GM12878 (cell line): ENCODE data around the gene NEK5. TPM values are rescaled to one million over a fixed set of nuclear protein-coding genes. Genes with fewer than 3 reads are reported as not detected.

Source experiments
- ATAC-seq: fragments of 200-7000 bp; cut with Tn5 transposase; 3 replicates; pipeline ENCODE4 v1.9.1; 2020; ENCODE audit warnings: mild to moderate bottlenecking, moderate library complexity
- BruUV-seq: library from RNA; stranded (reverse); fragments of 400-500 nt; replicated peaks from 2 replicates; lab custom pipeline; 2021; lab: Mats Ljungman, UMichigan
- CTCF ChIA-PET: fragments of 300-600 bp; sonication (Branson Sonifier 250); formaldehyde crosslinking; extraction: SDS; loops from one replicate; lab custom pipeline; 2021; ENCODE audit warnings: inconsistent platforms; lab: Yijun Ruan, JAX
- POLR2A ChIA-PET: fragments of 350-600 bp; formaldehyde crosslinking; extraction: SDS; loops from one replicate; lab custom pipeline; 2021; ENCODE audit warnings: inconsistent platforms; lab: Charles Lee
- RAD21 ChIA-PET: fragments of 300-600 bp; sonication (Branson Sonifier 250); formaldehyde crosslinking; loops from one replicate; lab custom pipeline; 2023; ENCODE audit warnings: antibody characterized with exemption; ENCODE audit not compliant: unreplicated experiment; lab: Charles Lee
- SMC1A ChIA-PET: fragments of 300-600 bp; sonication (Branson Sonifier 250); formaldehyde crosslinking; loops from one replicate; lab custom pipeline; 2023; ENCODE audit not compliant: unreplicated experiment, uncharacterized antibody; lab: Charles Lee
- DNase-seq: peaks from one replicate; pipeline ENCODE4 v3.0.0-alpha.2; 2011; ENCODE audit warnings: low read depth, low spot score
- FAIRE-seq: peaks from 3 replicates; lab custom pipeline; 2011; peaks lifted over from hg19 to GRCh38; lab: Jason Lieb, UNC
- H2AFZ ChIP-seq: 2 replicates; pipeline ENCODE4 v1.6.0; 2011; ENCODE audit warnings: low read depth, low read length, control low read depth; ENCODE audit not compliant: control insufficient read depth
- H3K27ac ChIP-seq: 2 replicates; pipeline ENCODE4 v1.5.1; 2011; ENCODE audit warnings: control low read depth; ENCODE audit not compliant: control insufficient read depth, insufficient read depth
- H3K27me3 ChIP-seq, 2 experiments: replicated peaks in 1 of 2; 2 replicates each; pipeline versions ENCODE4 v1.6.0 to v1.6.1; 2011; ENCODE audit warnings: low read length in 1 of 2; ENCODE audit not compliant: control insufficient read depth in 2 of 2, insufficient read depth in 2 of 2
- H3K36me3 ChIP-seq, 2 experiments: 2 replicates each; pipeline ENCODE4 v1.5.1; 2011; ENCODE audit warnings: low read length in 1 of 2; ENCODE audit not compliant: control insufficient read depth in 2 of 2, insufficient read depth in 2 of 2
- H3K4me1 ChIP-seq: 2 replicates; pipeline ENCODE4 v1.6.1; 2011; ENCODE audit warnings: mild to moderate bottlenecking, low read length, moderate library complexity, mixed read lengths; ENCODE audit not compliant: control insufficient read depth, insufficient read depth
- H3K4me2 ChIP-seq: 2 replicates; pipeline ENCODE4 v1.6.0; 2011; ENCODE audit warnings: control low read depth; ENCODE audit not compliant: control insufficient read depth, insufficient read depth
- H3K4me3 ChIP-seq: fragments of 200-600 bp; sonication (generic); 2 replicates; pipeline ENCODE4 v1.5.1; 2016
- H3K79me2 ChIP-seq: 2 replicates; pipeline ENCODE4 v1.6.0; 2011; ENCODE audit warnings: low read length; ENCODE audit not compliant: control insufficient read depth, insufficient read depth
- H3K9ac ChIP-seq: 2 replicates; pipeline ENCODE4 v1.8.0; 2011; ENCODE audit warnings: low read length, control low read depth, mixed read lengths; ENCODE audit not compliant: control insufficient read depth, insufficient read depth
- H3K9me3 ChIP-seq: replicated peaks from 3 replicates; pipeline ENCODE4 v1.5.1; 2011; ENCODE audit warnings: mild to moderate bottlenecking, low read length; ENCODE audit not compliant: control insufficient read depth, insufficient read depth
- H4K20me1 ChIP-seq: 2 replicates; pipeline ENCODE4 v1.6.0; 2011; ENCODE audit not compliant: control insufficient read depth, insufficient read depth
- ASH2L ChIP-seq: fragments of 300-600, 200-600 bp; sonication (generic); IDR thresholded peaks from 2 replicates; pipeline ENCODE4 v1.6.1; 2017; ENCODE audit warnings: low read depth, mild to moderate bottlenecking, borderline replicate concordance
- CBX5 ChIP-seq: sonication (generic); IDR thresholded peaks from 2 replicates; pipeline ENCODE4 v1.6.1; 2016; ENCODE audit warnings: low read depth, moderate library complexity, mild to moderate bottlenecking, inconsistent platforms
- CHD2 ChIP-seq: IDR thresholded peaks from 2 replicates; pipeline ENCODE4 v1.6.1; 2011; ENCODE audit warnings: low read depth, low read length, improper control_type of control experiment, borderline replicate concordance
- FOXK2 ChIP-seq: fragments of 450-650 bp; IDR thresholded peaks from 2 replicates; pipeline ENCODE4 v1.6.1; 2017; ENCODE audit warnings: mild to moderate bottlenecking, moderate library complexity
- IRF4 ChIP-seq: IDR thresholded peaks from 2 replicates; pipeline ENCODE4 v1.6.1; 2011; ENCODE audit warnings: low read depth, low read length
- KLF5 ChIP-seq: fragments of 450-650 bp; IDR thresholded peaks from 2 replicates; pipeline ENCODE4 v1.6.1; 2014; ENCODE audit warnings: mild to moderate bottlenecking; ENCODE audit not compliant: partially characterized antibody
- MEF2B ChIP-seq: fragments of 450-650 bp; IDR thresholded peaks from 2 replicates; pipeline ENCODE4 v1.6.1; 2018; ENCODE audit warnings: mild to moderate bottlenecking, moderate library complexity; ENCODE audit not compliant: partially characterized antibody, poor library complexity, severe bottlenecking
- MTA3 ChIP-seq: IDR thresholded peaks from 2 replicates; pipeline ENCODE4 v1.6.1; 2012; ENCODE audit warnings: low read length, inconsistent platforms, borderline replicate concordance
- NFXL1 ChIP-seq: fragments of 450-650 bp; IDR thresholded peaks from 2 replicates; pipeline ENCODE4 v1.6.1; 2017; ENCODE audit warnings: antibody characterized with exemption, mild to moderate bottlenecking, borderline replicate concordance
- SMAD5 ChIP-seq: IDR thresholded peaks from 2 replicates; pipeline ENCODE4 v1.6.1; 2016; ENCODE audit warnings: antibody characterized with exemption, low read depth
- TCF7 ChIP-seq: IDR thresholded peaks from 2 replicates; pipeline ENCODE4 v1.6.1; 2014; ENCODE audit warnings: antibody characterized with exemption, borderline replicate concordance
- WGBS: methylation state at CpG from one replicate; pipeline ENCODE4 v1.1.6; 2016; ENCODE audit warnings: low lambda C conversion rate; ENCODE audit not compliant: insufficient replicate concordance, insufficient coverage; ENCODE audit errors: missing lambda C conversion rate; 5-methylcytosine and 5-hydroxymethylcytosine counted together
- in situ Hi-C: fragments of 300-500 bp; cut with MboI; formaldehyde crosslinking; loops from 9 replicates; pipeline ENCODE4 v1.14.3; 2018; ENCODE audit warnings: mixed read lengths
- intact Hi-C: fragments of 100-400 bp; cut with micrococcal nuclease; formaldehyde crosslinking; loops from one replicate; pipeline ENCODE4 v1.14.2; 2022; ENCODE audit not compliant: unreplicated experiment
- polyA plus RNA-seq, 11 experiments: library from polyadenylated mRNA; depleted of rRNA in 4 of 11; unstranded in 6 of 11; stranded (reverse) in 5 of 11; fragments of >200 nt; fragmentation: Nextera tagmentation in 4 of 11; fragmentation: Illumina TruSeq in 1 of 11; extraction: Ambion mirVana in 4 of 11; extraction: Trizol in 1 of 11; gene quantifications; 1 replicate in 1 of 11; 2 replicates in 10 of 11; pipeline versions ENCODE4 v1.2.1 to v1.2.3, GENCODE V29; 2011 to 2016; ENCODE audit warnings: inconsistent platforms in 2 of 11, missing spikeins in 2 of 11, low read depth in 1 of 11
- total RNA-seq, 4 experiments: library from RNA; depleted of rRNA in 3 of 4; stranded (reverse); fragments of >200 nt in 3 of 4; fragmentation: Illumina TruSeq in 1 of 4; extraction: Trizol in 1 of 4; gene quantifications; 2 replicates each; pipeline versions ENCODE4 v1.2.1 to v1.2.3, GENCODE V29; 2013 to 2021
- TF ChIP-seq, protein P1 (sequence below): IDR thresholded peaks from 2 replicates; pipeline ENCODE4 v1.6.1; 2012; ENCODE audit warnings: improper control_type of control experiment, low read depth, low read length; ENCODE audit not compliant: insufficient replicate concordance

Gene NEK5
- total and polyA plus RNA-seq, 10 of the 15 experiments (the other 5 are each of a cell fraction or from before 2014, with no cell fraction given) = 0.04 to 0.32 (median 0.20) TPM; not detected in 6

- H3K27ac ChIP-seq = no peak overlapping the region
- ChIA-PET POLR2A (interaction anchor here (0.6 kb wide), 3 partner anchors 35 to 208 kb away, joined by 3 read pairs; no protein-coding TSS in a partner anchor), RAD21 (interaction anchor here (0.8 to 1.6 kb wide), 10 partner anchors 128 to 313 kb away, joined by 3 to 17 read pairs (median 4); no protein-coding TSS in a partner anchor), SMC1A (interaction anchor here (0.6 to 4.0 kb wide), 22 partner anchors 11 to 337 kb away, joined by 3 to 26 read pairs (median 4); no protein-coding TSS in a partner anchor), CTCF (interaction anchor here (0.6 to 5.1 kb wide), 51 partner anchors 8 to 1002 kb away, joined by 3 to 62 read pairs (median 4); partner anchors contain the start of genes ALG11 and TMEM272)
- H3K4me2 ChIP-seq = no peak overlapping the region
- intact Hi-C loops = loop anchor here (1.0 kb wide), 4 partner anchors 126 to 312 kb away; partner anchors contain the start of gene TMEM272
- H3K36me3 ChIP-seq = no peaks in the 10 kb centered on the region
- WGBS = 35% methylated on average over 6 of the region's 6 CpGs
- in situ Hi-C loops = no loop called here
- H3K27me3 ChIP-seq = peaks cover 2% of the 10 kb centered on the region in 2 experiments; a peak in 2 of 4 replicates
- no peaks in the 10 kb centered on the region for H3K9me3 ChIP-seq
- H2AFZ ChIP-seq = no peak overlapping the region
- no peaks in the 10 kb centered on the region for H3K79me2 ChIP-seq
- H3K9ac ChIP-seq = no peak overlapping the region
- TF ChIP-seq MTA3 = no peak
- no peak for TF ChIP-seq KLF5
- TF ChIP-seq SMAD5 = no peak
- no peak for TF ChIP-seq IRF4
- no TSS peak for BruUV-seq
- FAIRE-seq (no peak), DNase-seq (no peak), ATAC-seq (peak; percentile 41)
- H3K4me1 ChIP-seq = 0 out of 2 replicates have a peak, but pooled peaks cover 5% of the 10 kb centered on the region
- no peak overlapping the region for H3K4me3 ChIP-seq
- H4K20me1 ChIP-seq = no peaks in the 10 kb centered on the region
Observed at GRCh38 chr13:52127378-52127777, 1.5 kb downstream of the NEK5 start.

DNA sequence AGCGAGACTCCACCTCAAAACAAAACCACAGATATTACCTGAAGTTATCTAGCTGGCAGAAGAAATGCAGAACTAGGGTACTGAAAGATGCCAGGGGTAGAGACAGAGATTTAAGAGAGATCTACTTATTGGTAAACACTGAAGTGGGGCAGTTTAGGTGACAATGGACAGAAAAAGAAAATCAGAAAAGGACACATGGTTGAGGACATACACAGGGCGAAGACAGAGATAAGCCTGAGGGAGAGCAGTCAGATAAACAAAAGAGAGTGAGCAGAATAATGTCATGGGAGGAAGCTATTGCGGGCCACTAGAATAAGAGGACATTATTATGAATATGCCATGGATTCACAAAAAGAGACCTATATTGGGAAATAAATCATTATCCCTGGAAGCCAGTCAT, 3.3 kb downstream of the NEK5 start:
- ChIA-PET CTCF (interaction anchor here (0.9 to 5.1 kb wide), 4 partner anchors 18 to 328 kb away, joined by 4 to 62 read pairs (median 22); no protein-coding TSS in a partner anchor), SMC1A (interaction anchor here (1.0 to 4.0 kb wide), 5 partner anchors 22 to 311 kb away, joined by 3 to 26 read pairs (median 4); no protein-coding TSS in a partner anchor), POLR2A (no interaction called here), RAD21 (interaction anchor here (0.6 to 1.2 kb wide), 3 partner anchors 230 to 310 kb away, joined by 3 to 5 read pairs (median 4); no protein-coding TSS in a partner anchor)
- 47% methylated on average over 3 of the region's 3 CpGs for WGBS
- Histone ChIP-seq H3K79me2 (no peaks in the 10 kb centered on the region), H3K27me3 (peaks cover 2% of the 10 kb centered on the region in 2 experiments; a peak in 2 of 4 replicates), H3K4me1 (0 out of 2 replicates have a peak, but pooled peaks cover 5% of the 10 kb centered on the region), H3K27ac (no peak overlapping the region), H3K9me3 (no peaks in the 10 kb centered on the region), H3K36me3 (no peaks in the 10 kb centered on the region), H4K20me1 (no peaks in the 10 kb centered on the region), H3K4me3 (no peak overlapping the region), H2AFZ (no peak overlapping the region), H3K4me2 (no peak overlapping the region), H3K9ac (no peak overlapping the region)
- no TSS peak for BruUV-seq
- intact Hi-C loops = no loop called here
- DNase-seq (no peak), FAIRE-seq (no peak), ATAC-seq (no peak)
- in situ Hi-C loops = no loop called here
- TF ChIP-seq TCF7 (no peak), CBX5 (no peak), MEF2B (no peak), FOXK2 (no peak), ASH2L (no peak), CHD2 (no peak), NFXL1 (no peak)
- TF ChIP-seq, protein P1, sequence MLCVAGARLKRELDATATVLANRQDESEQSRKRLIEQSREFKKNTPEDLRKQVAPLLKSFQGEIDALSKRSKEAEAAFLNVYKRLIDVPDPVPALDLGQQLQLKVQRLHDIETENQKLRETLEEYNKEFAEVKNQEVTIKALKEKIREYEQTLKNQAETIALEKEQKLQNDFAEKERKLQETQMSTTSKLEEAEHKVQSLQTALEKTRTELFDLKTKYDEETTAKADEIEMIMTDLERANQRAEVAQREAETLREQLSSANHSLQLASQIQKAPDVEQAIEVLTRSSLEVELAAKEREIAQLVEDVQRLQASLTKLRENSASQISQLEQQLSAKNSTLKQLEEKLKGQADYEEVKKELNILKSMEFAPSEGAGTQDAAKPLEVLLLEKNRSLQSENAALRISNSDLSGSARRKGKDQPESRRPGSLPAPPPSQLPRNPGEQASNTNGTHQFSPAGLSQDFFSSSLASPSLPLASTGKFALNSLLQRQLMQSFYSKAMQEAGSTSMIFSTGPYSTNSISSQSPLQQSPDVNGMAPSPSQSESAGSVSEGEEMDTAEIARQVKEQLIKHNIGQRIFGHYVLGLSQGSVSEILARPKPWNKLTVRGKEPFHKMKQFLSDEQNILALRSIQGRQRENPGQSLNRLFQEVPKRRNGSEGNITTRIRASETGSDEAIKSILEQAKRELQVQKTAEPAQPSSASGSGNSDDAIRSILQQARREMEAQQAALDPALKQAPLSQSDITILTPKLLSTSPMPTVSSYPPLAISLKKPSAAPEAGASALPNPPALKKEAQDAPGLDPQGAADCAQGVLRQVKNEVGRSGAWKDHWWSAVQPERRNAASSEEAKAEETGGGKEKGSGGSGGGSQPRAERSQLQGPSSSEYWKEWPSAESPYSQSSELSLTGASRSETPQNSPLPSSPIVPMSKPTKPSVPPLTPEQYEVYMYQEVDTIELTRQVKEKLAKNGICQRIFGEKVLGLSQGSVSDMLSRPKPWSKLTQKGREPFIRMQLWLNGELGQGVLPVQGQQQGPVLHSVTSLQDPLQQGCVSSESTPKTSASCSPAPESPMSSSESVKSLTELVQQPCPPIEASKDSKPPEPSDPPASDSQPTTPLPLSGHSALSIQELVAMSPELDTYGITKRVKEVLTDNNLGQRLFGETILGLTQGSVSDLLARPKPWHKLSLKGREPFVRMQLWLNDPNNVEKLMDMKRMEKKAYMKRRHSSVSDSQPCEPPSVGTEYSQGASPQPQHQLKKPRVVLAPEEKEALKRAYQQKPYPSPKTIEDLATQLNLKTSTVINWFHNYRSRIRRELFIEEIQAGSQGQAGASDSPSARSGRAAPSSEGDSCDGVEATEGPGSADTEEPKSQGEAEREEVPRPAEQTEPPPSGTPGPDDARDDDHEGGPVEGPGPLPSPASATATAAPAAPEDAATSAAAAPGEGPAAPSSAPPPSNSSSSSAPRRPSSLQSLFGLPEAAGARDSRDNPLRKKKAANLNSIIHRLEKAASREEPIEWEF = no peak
